MCF 10A (cell line): ENCODE data around the gene PPP5C. TPM values are rescaled to one million over a fixed set of nuclear protein-coding genes. Genes with fewer than 3 reads are reported as not detected.

Experiments used
- BruUV-seq: library from RNA; stranded (reverse); fragments of 400-500 nt; replicated peaks from 2 replicates; lab custom pipeline; 2021; lab: Mats Ljungman, UMichigan
- CTCF ChIA-PET: fragments of 300-600 bp; sonication (Branson Sonifier 250); formaldehyde crosslinking; extraction: SDS; loops from one replicate; lab custom pipeline; 2021; ENCODE audit warnings: antibody characterized with exemption, inconsistent platforms; lab: Yijun Ruan, JAX
- POLR2A ChIA-PET: fragments of 300-600, 350-650 bp; sonication (Branson Sonifier 250); formaldehyde crosslinking; extraction: SDS; loops from one replicate; lab custom pipeline; 2020; ENCODE audit warnings: antibody characterized with exemption, inconsistent platforms; lab: Yijun Ruan, JAX
- DNase-seq: peaks from one replicate; pipeline ENCODE4 v3.0.0-alpha.2; 2018; ENCODE audit not compliant: unreplicated experiment
- H3K27ac Mint-ChIP-seq: one replicate; pipeline ENCODE4 v1.8.0; 2022; ENCODE audit warnings: mild to moderate bottlenecking, low read depth, mixed read lengths; ENCODE audit not compliant: unreplicated experiment
- H3K27me3 Mint-ChIP-seq: one replicate; pipeline ENCODE4 v1.8.0; 2022; ENCODE audit warnings: mixed read lengths; ENCODE audit not compliant: insufficient read depth, unreplicated experiment
- H3K36me3 Mint-ChIP-seq: one replicate; pipeline ENCODE4 v1.8.0; 2022; ENCODE audit warnings: mild to moderate bottlenecking, moderate library complexity, mixed read lengths; ENCODE audit not compliant: insufficient read depth, unreplicated experiment
- H3K4me1 Mint-ChIP-seq: one replicate; pipeline ENCODE4 v1.8.0; 2022; ENCODE audit warnings: mixed read lengths; ENCODE audit not compliant: insufficient read depth, unreplicated experiment
- H3K4me3 Mint-ChIP-seq: one replicate; pipeline ENCODE4 v1.8.0; 2022; ENCODE audit warnings: mild to moderate bottlenecking, moderate library complexity, mixed read lengths; ENCODE audit not compliant: unreplicated experiment
- H3K9me3 Mint-ChIP-seq: one replicate; pipeline ENCODE4 v1.8.0; 2022; ENCODE audit warnings: mixed read lengths; ENCODE audit not compliant: unreplicated experiment
- intact Hi-C: fragments of 100-400 bp; cut with micrococcal nuclease; formaldehyde crosslinking; loops from 2 replicates; pipeline ENCODE4 v1.14.1; 2022
- total RNA-seq: library from RNA; stranded (reverse); gene quantifications from 2 replicates; pipeline ENCODE4 v1.2.3, GENCODE V29; 2022
- TF ChIP-seq, protein P1 (sequence below): fragments of 200-600 bp; IDR thresholded peaks from one replicate; pipeline ENCODE4 v1.8.0; 2022; ENCODE audit warnings: antibody characterized with exemption, mild to moderate bottlenecking; ENCODE audit not compliant: unreplicated experiment

PPP5C gene
- total RNA-seq, 1 experiment from 2014 or later: 81.5 TPM

- peaks cover 64% of the 10 kb centered on the region for H3K36me3 Mint-ChIP-seq
- no TSS peak for BruUV-seq
Measured at GRCh38 chr19:46376241-46377153, 29.6 kb downstream of the PPP5C start.

DNA sequence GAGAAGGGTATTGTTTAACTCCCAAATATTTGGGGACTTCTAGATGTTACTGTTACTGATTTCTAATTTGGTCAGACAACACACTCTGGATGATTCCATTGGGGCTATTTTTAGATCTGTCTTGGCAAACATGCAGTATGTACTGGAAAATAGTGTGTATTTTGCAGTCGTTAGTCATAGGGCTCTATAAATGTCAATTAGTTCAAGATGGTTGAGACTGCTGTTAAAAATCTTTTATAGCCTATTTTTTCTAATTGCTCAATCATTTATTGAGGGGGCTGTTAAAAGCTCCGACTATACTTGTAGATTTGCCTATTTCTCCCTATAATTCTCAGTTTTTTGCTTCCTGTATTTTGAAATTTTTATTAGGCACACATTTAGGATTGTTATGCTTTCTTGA, 31.4 kb downstream of the PPP5C start:
- CTCF ChIA-PET: interaction anchor here (0.6 to 2.5 kb wide), 5 partner anchors 17 to 354 kb away, joined by 3 to 8 read pairs (median 4); no protein-coding TSS in a partner anchor

More at GRCh38 chr19:46376241-46377153, 29.6 kb downstream of the PPP5C start:
- Mint-ChIP-seq H3K4me3 (no peak overlapping the region), H3K27ac (no peak overlapping the region), H3K27me3 (no peaks in the 10 kb centered on the region), H3K9me3 (no peaks in the 10 kb centered on the region), H3K4me1 (peaks cover 41% of the 10 kb centered on the region)
- intact Hi-C loops: no loop called here
- ChIA-PET POLR2A (interaction anchor here (0.6 to 1.5 kb wide), 2 partner anchors 10 to 384 kb away, joined by 3 read pairs; no protein-coding TSS in a partner anchor), CTCF (interaction anchor here (0.7 to 2.5 kb wide), 5 partner anchors 9 to 96 kb away, joined by 3 to 8 read pairs (median 7); partner anchors contain the start of gene PPP5C)
- TF ChIP-seq, protein P1, sequence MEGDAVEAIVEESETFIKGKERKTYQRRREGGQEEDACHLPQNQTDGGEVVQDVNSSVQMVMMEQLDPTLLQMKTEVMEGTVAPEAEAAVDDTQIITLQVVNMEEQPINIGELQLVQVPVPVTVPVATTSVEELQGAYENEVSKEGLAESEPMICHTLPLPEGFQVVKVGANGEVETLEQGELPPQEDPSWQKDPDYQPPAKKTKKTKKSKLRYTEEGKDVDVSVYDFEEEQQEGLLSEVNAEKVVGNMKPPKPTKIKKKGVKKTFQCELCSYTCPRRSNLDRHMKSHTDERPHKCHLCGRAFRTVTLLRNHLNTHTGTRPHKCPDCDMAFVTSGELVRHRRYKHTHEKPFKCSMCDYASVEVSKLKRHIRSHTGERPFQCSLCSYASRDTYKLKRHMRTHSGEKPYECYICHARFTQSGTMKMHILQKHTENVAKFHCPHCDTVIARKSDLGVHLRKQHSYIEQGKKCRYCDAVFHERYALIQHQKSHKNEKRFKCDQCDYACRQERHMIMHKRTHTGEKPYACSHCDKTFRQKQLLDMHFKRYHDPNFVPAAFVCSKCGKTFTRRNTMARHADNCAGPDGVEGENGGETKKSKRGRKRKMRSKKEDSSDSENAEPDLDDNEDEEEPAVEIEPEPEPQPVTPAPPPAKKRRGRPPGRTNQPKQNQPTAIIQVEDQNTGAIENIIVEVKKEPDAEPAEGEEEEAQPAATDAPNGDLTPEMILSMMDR: no peak
- no peak for DNase-seq

GRCh38 chr19:46380690-46381089, 33.8 kb downstream of the PPP5C start:
- no TSS peak for BruUV-seq

More for the DNA sequence above, 31.4 kb downstream of the PPP5C start:
- H3K27ac Mint-ChIP-seq: no peak overlapping the region
- no peaks in the 10 kb centered on the region for H3K9me3 Mint-ChIP-seq
- H3K4me3 Mint-ChIP-seq: no peak overlapping the region
- intact Hi-C loops: no loop called here
- no peaks in the 10 kb centered on the region for H3K27me3 Mint-ChIP-seq
- no peak for DNase-seq
- peaks cover 82% of the 10 kb centered on the region for H3K36me3 Mint-ChIP-seq
- POLR2A ChIA-PET: interaction anchor here (0.7 to 1.5 kb wide), 4 partner anchors 14 to 222 kb away, joined by 4 read pairs; no protein-coding TSS in a partner anchor
- H3K4me1 Mint-ChIP-seq: peaks cover 23% of the 10 kb centered on the region
- TF ChIP-seq, protein P1: no peak
- no TSS peak for BruUV-seq

More at GRCh38 chr19:46380690-46381089, 33.8 kb downstream of the PPP5C start:
- peak overlapping the region; percentile 9 for H3K27ac Mint-ChIP-seq
- POLR2A ChIA-PET: interaction anchor here (0.7 to 1.2 kb wide), 2 partner anchors 13 to 104 kb away, joined by 3 read pairs; no protein-coding TSS in a partner anchor
- intact Hi-C loops: no loop called here
- no peak for DNase-seq
- peaks cover 94% of the 10 kb centered on the region for H3K36me3 Mint-ChIP-seq
- TF ChIP-seq, protein P1: no peak
- H3K4me3 Mint-ChIP-seq: no peak overlapping the region
- H3K4me1 Mint-ChIP-seq: peaks cover 10% of the 10 kb centered on the region
- no peaks in the 10 kb centered on the region for H3K27me3 Mint-ChIP-seq
- no peaks in the 10 kb centered on the region for H3K9me3 Mint-ChIP-seq
- CTCF ChIA-PET: interaction anchor here (0.6 kb wide), 1 partner anchor 92 kb away, joined by 3 read pairs; no protein-coding TSS in a partner anchor
